Suprapubic skin (tissue), 4 donors: ENCODE results near the gene AMIGO3. TPM values are rescaled to one million over a fixed set of nuclear protein-coding genes. Genes with fewer than 3 reads are reported as not detected.

Source experiments
- DNase-seq, 2 donors: peaks; one replicate each; pipeline ENCODE4 v3.0.0-alpha.2; 2019; ENCODE audit warnings: low spot score in 2 of 2
- H3K27ac ChIP-seq: fragments of 200-600 bp; sonication (generic); one replicate; pipeline ENCODE4 v1.5.1; 2019
- H3K27me3 ChIP-seq: fragments of 200-600 bp; sonication (generic); one replicate; pipeline ENCODE4 v1.5.1; 2019
- H3K36me3 ChIP-seq: fragments of 200-600 bp; sonication (generic); one replicate; pipeline ENCODE4 v1.5.1; 2019
- H3K4me1 ChIP-seq: fragments of 200-600 bp; sonication (generic); one replicate; pipeline ENCODE4 v1.5.1; 2019
- H3K4me3 ChIP-seq: fragments of 200-600 bp; sonication (generic); one replicate; pipeline ENCODE4 v1.5.1; 2019; ENCODE audit warnings: mild to moderate bottlenecking
- H3K9me3 ChIP-seq: fragments of 200-600 bp; sonication (generic); one replicate; pipeline ENCODE4 v1.5.1; 2019
- CTCF ChIP-seq, 2 donors: fragments of 200-600 bp in 1 of 2; fragments of 450-650 bp in 1 of 2; sonication (generic) in 1 of 2; IDR thresholded peaks; one replicate each; pipeline ENCODE4 v1.5.1; 2016 to 2019; ENCODE audit warnings: antibody characterized with exemption in 2 of 2, mild to moderate bottlenecking in 1 of 2, moderate library complexity in 1 of 2
- EP300 ChIP-seq: sonication (generic); formaldehyde crosslinking; IDR thresholded peaks from one replicate; pipeline ENCODE4 v1.6.1; 2017; ENCODE audit warnings: antibody characterized with exemption
- POLR2A ChIP-seq, 2 donors: fragments of 450-650 bp; IDR thresholded peaks; one replicate each; pipeline ENCODE4 v1.6.1; 2017; ENCODE audit warnings: antibody characterized with exemption in 2 of 2, mild to moderate bottlenecking in 2 of 2, moderate library complexity in 2 of 2
- POLR2AphosphoS5 ChIP-seq, 3 donors: sonication (generic); formaldehyde crosslinking; IDR thresholded peaks; one replicate each; pipeline ENCODE4 v1.6.1; 2017; ENCODE audit warnings: antibody characterized with exemption in 3 of 3
- WGBS: methylation state at CpG from one replicate; pipeline ENCODE4 v1.1.5; 2018; 5-methylcytosine and 5-hydroxymethylcytosine counted together
- total RNA-seq, 4 donors: library from RNA; depleted of rRNA; stranded (reverse); fragments of >200 nt; gene quantifications; one replicate each; pipeline ENCODE4 v1.1.0, GENCODE V29; 2016

Gene AMIGO3
- total RNA-seq, 4 donors from 2014 or later = 1.6 to 3.8 (median 2.5) TPM

- TF ChIP-seq POLR2AphosphoS5 (IDR thresholded peaks at IDR 0.05) (no peak), CTCF (IDR thresholded peaks at IDR 0.05) (no peak), EP300 (no peak), POLR2A (IDR thresholded peaks at IDR 0.05) (no peak)
- Histone ChIP-seq H3K36me3 (peaks cover 54% of the 10 kb centered on the region), H3K9me3 (no peaks in the 10 kb centered on the region), H3K27ac (no peak overlapping the region), H3K4me3 (no peak overlapping the region), H3K27me3 (no peaks in the 10 kb centered on the region), H3K4me1 (peaks cover 2% of the 10 kb centered on the region)
- WGBS = 94% methylated on average over 8 of the region's 17 CpGs
- no peak for DNase-seq
Observed at GRCh38 chr3:49705390-49705960, 14.0 kb downstream of the AMIGO3 start.

- H3K27me3 ChIP-seq = no peaks in the 10 kb centered on the region
- H3K9me3 ChIP-seq = no peaks in the 10 kb centered on the region
- H3K36me3 ChIP-seq = peaks cover 60% of the 10 kb centered on the region
- no peak overlapping the region for H3K27ac ChIP-seq
- TF ChIP-seq POLR2AphosphoS5 (IDR thresholded peaks at IDR 0.05) (no peak), CTCF (IDR thresholded peaks at IDR 0.05) (no peak), POLR2A (IDR thresholded peaks at IDR 0.05) (no peak), EP300 (no peak)
- WGBS = 100% methylated on average over 5 of the region's 8 CpGs
- no peak overlapping the region for H3K4me3 ChIP-seq
- peaks cover 2% of the 10 kb centered on the region for H3K4me1 ChIP-seq
- no peak for DNase-seq
Observed at GRCh38 chr3:49704629-49705028, 14.9 kb downstream of the AMIGO3 start.

GRCh38 chr3:49703956-49704355, 15.5 kb downstream of the AMIGO3 start:
- H3K27ac ChIP-seq = no peak overlapping the region

GRCh38 chr3:49703443-49703927, 16.0 kb downstream of the AMIGO3 start:
- TF ChIP-seq EP300 = no peak
- TF ChIP-seq CTCF (IDR thresholded peaks at IDR 0.05) = peak; percentile 35 to 87
- no peak for TF ChIP-seq POLR2A (IDR thresholded peaks at IDR 0.05)
- no peaks in the 10 kb centered on the region for H3K9me3 ChIP-seq
- H3K27me3 ChIP-seq = no peaks in the 10 kb centered on the region
- H3K4me1 ChIP-seq = peaks cover 2% of the 10 kb centered on the region
- no peak overlapping the region for H3K27ac ChIP-seq
- DNase-seq = no peak
- peaks cover 71% of the 10 kb centered on the region for H3K36me3 ChIP-seq
- H3K4me3 ChIP-seq = no peak overlapping the region
- WGBS = 86% methylated on average over 4 of the region's 14 CpGs

More at GRCh38 chr3:49703956-49704355, 15.5 kb downstream of the AMIGO3 start:
- no peak overlapping the region for H3K4me3 ChIP-seq
- no peaks in the 10 kb centered on the region for H3K27me3 ChIP-seq
- WGBS = 95% methylated on average over 7 of the region's 7 CpGs
- no peak for DNase-seq
- no peaks in the 10 kb centered on the region for H3K9me3 ChIP-seq
- peaks cover 2% of the 10 kb centered on the region for H3K4me1 ChIP-seq
- TF ChIP-seq CTCF (IDR thresholded peaks at IDR 0.05) (no peak), POLR2AphosphoS5 (IDR thresholded peaks at IDR 0.05) (no peak), POLR2A (IDR thresholded peaks at IDR 0.05) (no peak), EP300 (no peak)
- peaks cover 66% of the 10 kb centered on the region for H3K36me3 ChIP-seq

- WGBS = 95% methylated on average over 7 of the region's 11 CpGs
- H3K36me3 ChIP-seq = peaks cover 79% of the 10 kb centered on the region
- H3K27me3 ChIP-seq = no peaks in the 10 kb centered on the region
- peaks cover 2% of the 10 kb centered on the region for H3K4me1 ChIP-seq
- DNase-seq = no peak
- no peak overlapping the region for H3K4me3 ChIP-seq
- no peak overlapping the region for H3K27ac ChIP-seq
- H3K9me3 ChIP-seq = no peaks in the 10 kb centered on the region
- TF ChIP-seq POLR2AphosphoS5 (IDR thresholded peaks at IDR 0.05) (no peak), POLR2A (IDR thresholded peaks at IDR 0.05) (no peak), EP300 (no peak), CTCF (IDR thresholded peaks at IDR 0.05) (no peak)
Observed at GRCh38 chr3:49702672-49703071, 16.8 kb downstream of the AMIGO3 start.
